Endothelial cell of umbilical vein (primary cell): ENCODE measurements around the gene SULF2. TPM values are rescaled to one million over a fixed set of nuclear protein-coding genes. Genes with fewer than 3 reads are reported as not detected.

Experiments
- BruUV-seq: library from RNA; stranded (reverse); fragments of 400-500 nt; replicated peaks from 2 replicates; lab custom pipeline; 2021; lab: Mats Ljungman, UMichigan
- CTCF ChIA-PET: fragments of 300-600, 350-600 bp; sonication (Branson Sonifier 250); formaldehyde crosslinking; loops from one replicate; lab custom pipeline; 2021; ENCODE audit warnings: antibody characterized with exemption, inconsistent platforms; lab: Charles Lee
- POLR2A ChIA-PET: fragments of 300-600, 350-600 bp; sonication (Branson Sonifier 250); formaldehyde crosslinking; loops from one replicate; lab custom pipeline; 2021; ENCODE audit warnings: antibody characterized with exemption, inconsistent platforms; lab: Charles Lee
- DNase-seq: peaks from one replicate; pipeline ENCODE4 v3.0.0-alpha.2; 2011; ENCODE audit warnings: low read depth, low spot score
- FAIRE-seq: peaks from 2 replicates; lab custom pipeline; 2011; peaks lifted over from hg19 to GRCh38; lab: Jason Lieb, UNC
- H2AFZ ChIP-seq: 2 replicates; pipeline ENCODE4 v1.6.0; 2012; ENCODE audit warnings: low read depth, low read length, control low read depth, inconsistent platforms
- H3K27ac ChIP-seq: 2 replicates; pipeline ENCODE4 v1.5.1; 2011; ENCODE audit warnings: low read depth, mild to moderate bottlenecking, control low read depth, low read length, moderate library complexity; ENCODE audit not compliant: insufficient read depth
- H3K27me3 ChIP-seq, 2 experiments: 2 replicates each; pipeline versions ENCODE4 v1.6.0 to v1.6.1; 2011; ENCODE audit warnings: low read length in 2 of 2, mixed read lengths in 1 of 2; ENCODE audit not compliant: control insufficient read depth in 2 of 2, insufficient read depth in 2 of 2
- H3K36me3 ChIP-seq, 2 experiments: 2 replicates in 1 of 2; 3 replicates in 1 of 2; pipeline ENCODE4 v1.5.1; 2011; ENCODE audit warnings: low read length in 2 of 2, mild to moderate bottlenecking in 1 of 2, moderate library complexity in 1 of 2; ENCODE audit not compliant: control insufficient read depth in 2 of 2, insufficient read depth in 2 of 2; ENCODE audit errors: extremely low read depth in 1 of 2
- H3K4me1 ChIP-seq: 3 replicates; pipeline ENCODE4 v1.5.1; 2011; ENCODE audit warnings: mild to moderate bottlenecking, low read length; ENCODE audit not compliant: control insufficient read depth, insufficient read depth; ENCODE audit errors: extremely low read depth
- H3K4me2 ChIP-seq: 2 replicates; pipeline ENCODE4 v1.6.1; 2011; ENCODE audit warnings: low read length, control low read depth, mixed read lengths; ENCODE audit not compliant: insufficient read depth
- H3K4me3 ChIP-seq, 3 experiments: fragments of 200-600 bp in 1 of 3; sonication (generic), shearing (Covaris generic) in 1 of 3; replicated peaks in 1 of 3; 2 replicates each; pipeline ENCODE4 v1.5.1; 2011 to 2016; ENCODE audit warnings: control low read depth in 3 of 3, low read length in 3 of 3, mild to moderate bottlenecking in 2 of 3, inconsistent platforms in 1 of 3, low read depth in 1 of 3, moderate library complexity in 1 of 3; ENCODE audit not compliant: insufficient read depth in 1 of 3
- H3K79me2 ChIP-seq: 2 replicates; pipeline ENCODE4 v1.6.0; 2012; ENCODE audit warnings: low read length, inconsistent platforms; ENCODE audit not compliant: control insufficient read depth, insufficient read depth
- H3K9ac ChIP-seq: replicated peaks from 2 replicates; pipeline ENCODE3; 2011; ENCODE audit warnings: low read length, control low read depth; ENCODE audit not compliant: insufficient read depth; ENCODE audit errors: extremely low read depth
- H3K9me1 ChIP-seq: replicated peaks from 3 replicates; pipeline ENCODE4 v1.6.0; 2011; ENCODE audit warnings: mild to moderate bottlenecking, low read length; ENCODE audit not compliant: control insufficient read depth, insufficient read depth; ENCODE audit errors: extremely low read depth
- H3K9me3 ChIP-seq: replicated peaks from 2 replicates; pipeline ENCODE4 v1.5.1; 2012; ENCODE audit warnings: low read length, inconsistent platforms; ENCODE audit not compliant: control insufficient read depth, insufficient read depth
- H4K20me1 ChIP-seq: replicated peaks from 2 replicates; pipeline ENCODE3; 2011; ENCODE audit warnings: mild to moderate bottlenecking, low read length; ENCODE audit not compliant: control insufficient read depth, insufficient read depth; ENCODE audit errors: extremely low read depth
- EZH2 ChIP-seq: IDR thresholded peaks from 2 replicates; pipeline ENCODE4 v1.6.1; 2012; ENCODE audit warnings: borderline replicate concordance, low read depth, mild to moderate bottlenecking, moderate library complexity, low read length, inconsistent platforms; ENCODE audit not compliant: severe bottlenecking
- FOS ChIP-seq: IDR thresholded peaks from 2 replicates; pipeline ENCODE4 v1.6.1; 2011; ENCODE audit warnings: mild to moderate bottlenecking, low read length, moderate library complexity, borderline replicate concordance; ENCODE audit not compliant: insufficient read depth
- GATA2 ChIP-seq: IDR thresholded peaks from 2 replicates; pipeline ENCODE4 v1.7.0; 2011; ENCODE audit warnings: low read depth, mild to moderate bottlenecking, moderate library complexity, mixed read lengths, low read length; ENCODE audit not compliant: insufficient read length, insufficient read depth
- JUN ChIP-seq: IDR thresholded peaks from 2 replicates; pipeline ENCODE4 v1.6.1; 2011; ENCODE audit warnings: borderline replicate concordance, low read depth; ENCODE audit not compliant: insufficient read length, insufficient read depth
- MYC ChIP-seq: IDR thresholded peaks from one replicate; pipeline ENCODE4 v1.6.1; 2011; ENCODE audit warnings: mild to moderate bottlenecking, low read depth, low read length
- POLR2A ChIP-seq: IDR thresholded peaks from 2 replicates; pipeline ENCODE4 v1.6.1; 2012; ENCODE audit warnings: low read depth, mild to moderate bottlenecking, control low read depth, low read length
- POLR2AphosphoS5 ChIP-seq: IDR thresholded peaks from 2 replicates; pipeline ENCODE4 v1.6.1; 2012; ENCODE audit warnings: low read depth, mild to moderate bottlenecking, control low read depth, low read length, moderate library complexity; ENCODE audit not compliant: insufficient read depth
- dilution Hi-C: fragments of 300-500 bp; cut with MboI; formaldehyde crosslinking; loops from one replicate; pipeline ENCODE4 v1.15.0; 2019; ENCODE audit warnings: low sequenced_read_pairs; ENCODE audit not compliant: extremely low pct_ligation_motif_present
- intact Hi-C: fragments of 100-400 bp; cut with micrococcal nuclease; formaldehyde crosslinking; loops from one replicate; pipeline ENCODE4 v1.10.0; 2022
- polyA plus RNA-seq, 4 experiments: library from polyadenylated mRNA; depleted of rRNA in 3 of 4; stranded (reverse) in 3 of 4; unstranded in 1 of 4; fragments of >200 nt; gene quantifications; 2 replicates each; pipeline versions ENCODE4 v1.2.1 to v1.2.3, GENCODE V29; 2011 to 2012; ENCODE audit warnings: missing spikeins in 1 of 4
- total RNA-seq: library from RNA; stranded (reverse); gene quantifications from 2 replicates; pipeline ENCODE4 v1.2.3, GENCODE V29; 2021
- TF ChIP-seq, protein P1 (sequence below), 2 donors: IDR thresholded peaks; 1 replicate in 1 of 2; 2 replicates in 1 of 2; pipeline ENCODE4 v1.5.1; 2011; ENCODE audit warnings: low read length in 2 of 2, mild to moderate bottlenecking in 2 of 2, moderate library complexity in 2 of 2, control low read depth in 1 of 2, inconsistent platforms in 1 of 2, low read depth in 1 of 2; ENCODE audit not compliant: insufficient read depth in 1 of 2; ENCODE audit errors: extremely low read depth in 1 of 2
- TF ChIP-seq, protein P2 (sequence below): IDR thresholded peaks from 2 replicates; pipeline ENCODE4 v1.6.1; 2011; ENCODE audit not compliant: insufficient read depth, insufficient read length

The SULF2 gene
- total and polyA plus RNA-seq, 2 donors (not counting 3 experiments of a cell fraction or from before 2014, with no cell fraction given), result 58.5 to 160 TPM

DNA sequence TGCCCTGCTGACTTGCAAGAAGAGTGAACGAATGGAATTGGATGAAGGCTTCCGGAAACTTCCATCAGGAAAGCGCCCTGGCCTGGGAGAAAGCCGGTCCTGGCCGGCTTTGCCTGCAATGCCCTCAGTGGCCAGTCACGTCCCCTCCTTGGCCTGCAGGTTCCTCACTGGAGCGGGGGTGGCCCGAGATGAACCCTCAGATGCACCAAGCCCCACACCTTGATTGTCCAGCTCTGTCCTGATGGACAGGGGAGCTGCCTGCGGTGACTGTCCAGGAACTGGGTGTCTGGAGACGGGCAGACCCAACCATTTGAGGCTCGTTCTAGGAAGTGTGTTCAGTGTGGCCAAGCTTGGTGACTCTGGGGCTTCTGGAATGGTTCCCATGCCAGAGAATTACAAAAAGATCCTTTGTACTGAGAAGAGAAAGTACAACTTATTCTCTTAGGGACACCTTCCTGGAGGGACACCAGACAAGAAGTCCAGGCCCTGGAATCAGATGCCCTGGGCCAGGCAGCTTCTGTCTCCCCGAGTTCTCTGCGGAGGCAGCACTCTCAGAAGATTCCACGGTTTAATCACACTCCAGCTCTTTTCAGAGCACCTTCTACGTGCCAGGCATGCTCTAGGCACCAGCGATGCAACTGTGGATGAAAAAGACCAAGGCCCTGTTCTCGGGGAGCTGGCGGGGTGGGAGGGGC, 17.1 kb upstream of the SULF2 start:
- Histone ChIP-seq H3K9me3 (no peaks in the 10 kb centered on the region), H3K9ac (no peak overlapping the region), H3K27ac (no peak overlapping the region), H3K79me2 (no peaks in the 10 kb centered on the region), H2AFZ (no peak overlapping the region), H3K4me3 (no peak overlapping the region), H3K4me1 (peaks cover 6% of the 10 kb centered on the region), H3K9me1 (no peaks in the 10 kb centered on the region), H4K20me1 (no peaks in the 10 kb centered on the region), H3K4me2 (no peak overlapping the region), H3K36me3 (no peaks in the 10 kb centered on the region), H3K27me3 (peaks cover 2% of the 10 kb centered on the region in 2 experiments)
- dilution Hi-C loops, result no loop called here
- TF ChIP-seq, protein P1, sequence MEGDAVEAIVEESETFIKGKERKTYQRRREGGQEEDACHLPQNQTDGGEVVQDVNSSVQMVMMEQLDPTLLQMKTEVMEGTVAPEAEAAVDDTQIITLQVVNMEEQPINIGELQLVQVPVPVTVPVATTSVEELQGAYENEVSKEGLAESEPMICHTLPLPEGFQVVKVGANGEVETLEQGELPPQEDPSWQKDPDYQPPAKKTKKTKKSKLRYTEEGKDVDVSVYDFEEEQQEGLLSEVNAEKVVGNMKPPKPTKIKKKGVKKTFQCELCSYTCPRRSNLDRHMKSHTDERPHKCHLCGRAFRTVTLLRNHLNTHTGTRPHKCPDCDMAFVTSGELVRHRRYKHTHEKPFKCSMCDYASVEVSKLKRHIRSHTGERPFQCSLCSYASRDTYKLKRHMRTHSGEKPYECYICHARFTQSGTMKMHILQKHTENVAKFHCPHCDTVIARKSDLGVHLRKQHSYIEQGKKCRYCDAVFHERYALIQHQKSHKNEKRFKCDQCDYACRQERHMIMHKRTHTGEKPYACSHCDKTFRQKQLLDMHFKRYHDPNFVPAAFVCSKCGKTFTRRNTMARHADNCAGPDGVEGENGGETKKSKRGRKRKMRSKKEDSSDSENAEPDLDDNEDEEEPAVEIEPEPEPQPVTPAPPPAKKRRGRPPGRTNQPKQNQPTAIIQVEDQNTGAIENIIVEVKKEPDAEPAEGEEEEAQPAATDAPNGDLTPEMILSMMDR (IDR thresholded peaks at IDR 0.05; ENCODE audit: extremely low read depth in 1 of 2, insufficient read depth in 1 of 2, low read depth in 1 of 2, low read length in 2 of 2), result no peak
- TF ChIP-seq POLR2A (no peak), JUN (no peak), EZH2 (no peak), GATA2 (no peak), POLR2AphosphoS5 (no peak), FOS (no peak), MYC (no peak)
- TF ChIP-seq, protein P2, sequence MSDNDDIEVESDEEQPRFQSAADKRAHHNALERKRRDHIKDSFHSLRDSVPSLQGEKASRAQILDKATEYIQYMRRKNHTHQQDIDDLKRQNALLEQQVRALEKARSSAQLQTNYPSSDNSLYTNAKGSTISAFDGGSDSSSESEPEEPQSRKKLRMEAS, result no peak
- FAIRE-seq (no peak), DNase-seq (no peak)
- POLR2A ChIA-PET, result no interaction called here
- CTCF ChIA-PET, result interaction anchor here (1.2 kb wide), 1 partner anchor 16 kb away, joined by 3 read pairs; no protein-coding TSS in a partner anchor
- no TSS peak for BruUV-seq
- intact Hi-C loops, result no loop called here
